Stimulated activated CD4-positive, alpha-beta T cell treated with anti-CD3 and anti-CD28 coated beads, Interleukin-2, amount 100 ng/mL, for 4 hours (primary cell): ENCODE measurements around the gene NPAS3.

ENCODE experiments used
- DNase-seq: peaks from one replicate; pipeline ENCODE4 v3.0.0-alpha.2; 2020; ENCODE audit warnings: low read depth

The NPAS3 gene

GRCh38 chr14:33560718-33561431 lies 622.2 kb downstream of the NPAS3 start:
- DNase-seq, result no peak

GRCh38 chr14:33561488-33562175 lies 623.0 kb downstream of the NPAS3 start:
- no peak for DNase-seq

- DNase-seq, result no peak
Observed at GRCh38 chr14:33563191-33563900, 624.7 kb downstream of the NPAS3 start.

- no peak for DNase-seq
Observed at GRCh38 chr14:33563901-33564197, 625.2 kb downstream of the NPAS3 start.

- no peak for DNase-seq
Observed at GRCh38 chr14:33564774-33565630, 626.3 kb downstream of the NPAS3 start.

- no peak for DNase-seq
Observed at GRCh38 chr14:33566082-33566481, 627.4 kb downstream of the NPAS3 start.

- DNase-seq, result no peak
Observed at GRCh38 chr14:33567023-33567728, 628.5 kb downstream of the NPAS3 start.

- no peak for DNase-seq
Observed at GRCh38 chr14:33567731-33568130, 629.1 kb downstream of the NPAS3 start.

GRCh38 chr14:33568935-33569579 lies 630.4 kb downstream of the NPAS3 start:
- no peak for DNase-seq

- no peak for DNase-seq
Observed at GRCh38 chr14:33569821-33570687, 631.4 kb downstream of the NPAS3 start.

- DNase-seq, result no peak
Observed at GRCh38 chr14:33570694-33571310, 632.1 kb downstream of the NPAS3 start.

GRCh38 chr14:33573301-33573880 lies 634.7 kb downstream of the NPAS3 start:
- no peak for DNase-seq

GRCh38 chr14:33576014-33576413 lies 637.3 kb downstream of the NPAS3 start:
- no peak for DNase-seq

- no peak for DNase-seq
Observed at GRCh38 chr14:33578461-33579216, 640.0 kb downstream of the NPAS3 start.

GRCh38 chr14:33580231-33580749 lies 641.6 kb downstream of the NPAS3 start:
- DNase-seq, result no peak

GRCh38 chr14:33580841-33581240 lies 642.2 kb downstream of the NPAS3 start:
- DNase-seq, result no peak

- no peak for DNase-seq
Observed at GRCh38 chr14:33584697-33585096, 646.0 kb downstream of the NPAS3 start.

GRCh38 chr14:33586806-33587205 lies 648.1 kb downstream of the NPAS3 start:
- DNase-seq, result no peak
